NCI-H2227 (cell line): ENCODE measurements around the gene C16orf54.
"Not testable (repeated sequence)": the region's sequence is repeated elsewhere in the genome, so short reads cannot be mapped to it uniquely, and the experiment has no call there.

ENCODE experiments used
- DNase-seq: peaks from one replicate; lab custom pipeline; 2025; ENCODE audit not compliant: unreplicated experiment; lab: John Stamatoyannopoulos, UW

C16orf54 gene

GRCh38 chr16:29745853-29746345 is at the start of gene C16orf54:
TSS of gene C16orf54 (minus strand) at chr16:29745990. CDS start at chr16:29744951, 1,039 bp downstream.
- DNase-seq, result no peak

- DNase-seq, result no peak
Measured at GRCh38 chr16:29794231-29794710, 48.5 kb upstream of the C16orf54 start.

- DNase-seq, result not testable (repeated sequence)
Measured at GRCh38 chr16:29793153-29793552, 47.4 kb upstream of the C16orf54 start.

GRCh38 chr16:29791845-29792807 is 46.3 kb upstream of the C16orf54 start:
- DNase-seq, result no peak

GRCh38 chr16:29790949-29791844 is 45.4 kb upstream of the C16orf54 start:
- DNase-seq, result no peak

- peak; percentile 99 for DNase-seq
Measured at GRCh38 chr16:29790183-29790948, 44.6 kb upstream of the C16orf54 start, which contains the start of gene KIF22. TSS of gene KIF22 (plus strand) at chr16:29790751. CDS start at chr16:29790760, 9 bp downstream.

GRCh38 chr16:29789775-29790182 is 44.0 kb upstream of the C16orf54 start:
- DNase-seq, result no peak

- not testable (repeated sequence) for DNase-seq
Measured at GRCh38 chr16:29787155-29787554, 41.4 kb upstream of the C16orf54 start.

- no peak for DNase-seq
Measured at GRCh38 chr16:29784901-29785500, 39.2 kb upstream of the C16orf54 start.

- no peak for DNase-seq
Measured at GRCh38 chr16:29784157-29784556, 38.4 kb upstream of the C16orf54 start.

- DNase-seq, result not testable (repeated sequence)
Measured at GRCh38 chr16:29783094-29783953, 37.5 kb upstream of the C16orf54 start.

- no peak for DNase-seq
Measured at GRCh38 chr16:29779474-29779873, 33.7 kb upstream of the C16orf54 start.

- DNase-seq, result no peak
Measured at GRCh38 chr16:29777576-29778350, 32.0 kb upstream of the C16orf54 start, which contains the start of gene ZG16. TSS of gene ZG16 (plus strand) at chr16:29778256. CDS start at chr16:29779267, 1,011 bp downstream.

- DNase-seq, result no peak
Measured at GRCh38 chr16:29775742-29776408, 30.1 kb upstream of the C16orf54 start.

- no peak for DNase-seq
Measured at GRCh38 chr16:29774730-29775129, 28.9 kb upstream of the C16orf54 start.

GRCh38 chr16:29772330-29772729 is 26.5 kb upstream of the C16orf54 start:
- not testable (repeated sequence) for DNase-seq

- DNase-seq, result no peak
Measured at GRCh38 chr16:29770250-29770929, 24.6 kb upstream of the C16orf54 start.
